ENCODE data around the gene CXorf66. TPM values are rescaled to one million over a fixed set of nuclear protein-coding genes. Genes with fewer than 3 reads are reported as not detected.
"Not testable (repeated sequence)": the region's sequence is repeated elsewhere in the genome, so short reads cannot be mapped to it uniquely, and the experiment has no call there.

CXorf66 gene
- total RNA-seq, 4 donors from 2014 or later: not detected

DNA sequence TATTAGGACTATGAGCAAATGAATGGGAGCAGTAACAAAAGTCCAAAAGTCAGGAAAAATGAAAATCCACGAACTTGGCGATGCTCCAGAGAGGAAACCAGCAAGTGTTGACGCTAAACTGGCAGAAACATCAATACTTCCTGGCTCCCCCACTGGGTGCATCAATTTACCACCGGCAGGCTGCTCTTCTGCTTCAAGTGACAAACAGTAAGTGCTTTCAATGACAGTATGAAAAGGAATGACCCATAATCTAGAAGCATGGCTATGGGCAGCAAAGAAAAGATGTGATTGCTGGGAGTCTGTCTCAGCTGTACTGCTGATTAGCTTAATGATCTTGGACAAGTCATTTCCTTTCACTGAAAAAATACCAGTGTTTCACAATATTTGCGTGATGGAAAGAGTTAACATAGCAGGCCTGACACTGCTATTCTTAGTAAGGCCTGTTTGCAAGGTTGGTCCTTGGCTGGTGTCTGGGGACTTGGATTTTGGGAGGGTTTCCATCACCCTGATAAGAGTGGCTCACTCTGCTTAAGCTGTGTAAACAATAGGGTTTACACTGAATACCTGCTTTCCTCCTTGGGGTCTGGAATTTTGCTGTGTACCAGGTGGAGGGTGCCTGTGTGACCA lies 41.1 kb downstream of the CXorf66 start:
- no peak overlapping the region for H3K4me3 ChIP-seq (ENCODE audit: low read depth, poor library complexity, severe bottlenecking)
- DNase-seq (ENCODE audit: low spot score in 2 of 2): no peak
- intact Hi-C loops (cut with DNase I; ENCODE audit: low total_unique reads): no loop called here
- 52 to 65% methylated on average over 5 of the region's 5 CpGs for WGBS, 2 donors
- no peak for TF ChIP-seq POLR2A (IDR thresholded peaks at IDR 0.05)
- TF ChIP-seq, protein P1, sequence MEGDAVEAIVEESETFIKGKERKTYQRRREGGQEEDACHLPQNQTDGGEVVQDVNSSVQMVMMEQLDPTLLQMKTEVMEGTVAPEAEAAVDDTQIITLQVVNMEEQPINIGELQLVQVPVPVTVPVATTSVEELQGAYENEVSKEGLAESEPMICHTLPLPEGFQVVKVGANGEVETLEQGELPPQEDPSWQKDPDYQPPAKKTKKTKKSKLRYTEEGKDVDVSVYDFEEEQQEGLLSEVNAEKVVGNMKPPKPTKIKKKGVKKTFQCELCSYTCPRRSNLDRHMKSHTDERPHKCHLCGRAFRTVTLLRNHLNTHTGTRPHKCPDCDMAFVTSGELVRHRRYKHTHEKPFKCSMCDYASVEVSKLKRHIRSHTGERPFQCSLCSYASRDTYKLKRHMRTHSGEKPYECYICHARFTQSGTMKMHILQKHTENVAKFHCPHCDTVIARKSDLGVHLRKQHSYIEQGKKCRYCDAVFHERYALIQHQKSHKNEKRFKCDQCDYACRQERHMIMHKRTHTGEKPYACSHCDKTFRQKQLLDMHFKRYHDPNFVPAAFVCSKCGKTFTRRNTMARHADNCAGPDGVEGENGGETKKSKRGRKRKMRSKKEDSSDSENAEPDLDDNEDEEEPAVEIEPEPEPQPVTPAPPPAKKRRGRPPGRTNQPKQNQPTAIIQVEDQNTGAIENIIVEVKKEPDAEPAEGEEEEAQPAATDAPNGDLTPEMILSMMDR (IDR thresholded peaks at IDR 0.05): no peak

DNA sequence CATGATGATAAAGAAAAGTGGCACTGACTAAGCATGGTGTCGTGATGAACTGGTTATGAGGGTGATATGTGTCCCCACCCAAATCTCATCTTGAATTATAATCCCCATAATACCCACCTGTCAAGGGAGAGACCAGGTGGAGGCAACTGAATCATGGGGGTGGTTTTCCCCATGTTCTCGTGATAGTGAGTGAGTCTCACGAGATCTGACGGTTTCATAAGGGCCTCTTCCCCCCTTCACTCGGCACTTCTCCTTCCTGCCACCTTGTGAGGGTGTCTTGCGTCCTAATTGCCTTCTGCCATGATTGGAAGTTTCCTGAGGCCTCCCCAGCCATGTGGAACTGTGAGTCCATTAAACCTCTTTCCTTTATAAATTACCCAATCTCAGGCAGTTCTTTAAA lies 44.2 kb downstream of the CXorf66 start:
- H3K4me3 ChIP-seq (ENCODE audit: low read depth, poor library complexity, severe bottlenecking); intact Hi-C loops (cut with DNase I; ENCODE audit: low total_unique reads); DNase-seq (ENCODE audit: low spot score in 2 of 2): not testable (repeated sequence)
- WGBS, 2 donors: 70 to 90% methylated on average over 6 of the region's 6 CpGs

DNA sequence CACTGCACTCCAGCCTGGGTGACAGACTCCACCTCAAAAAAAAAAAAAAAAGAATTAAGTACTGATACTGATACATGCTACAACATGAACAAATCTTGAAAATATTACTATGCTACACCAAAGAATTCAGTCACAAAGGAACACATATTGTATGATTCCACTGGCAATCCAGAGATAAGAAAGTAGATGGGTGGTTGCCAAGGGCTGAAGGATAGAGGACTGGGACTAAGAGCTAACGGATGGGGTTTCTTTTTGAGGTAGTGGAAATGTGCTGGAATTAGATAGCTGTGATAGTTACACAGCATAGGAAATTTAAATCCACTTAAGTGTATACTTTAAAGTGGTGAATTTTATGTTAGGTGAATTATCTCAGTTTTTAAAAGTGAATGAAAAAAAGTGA lies 45.0 kb downstream of the CXorf66 start:
- no peak for DNase-seq (ENCODE audit: low spot score in 2 of 2)
- intact Hi-C loops (cut with DNase I; ENCODE audit: low total_unique reads): no loop called here
- H3K4me3 ChIP-seq (ENCODE audit: low read depth, poor library complexity, severe bottlenecking): no peak overlapping the region
- 64 to 76% methylated on average over 1 of the region's 1 CpG for WGBS, 2 donors
- TF ChIP-seq, protein P1 (IDR thresholded peaks at IDR 0.05): no peak
- no peak for TF ChIP-seq POLR2A (IDR thresholded peaks at IDR 0.05)

DNA sequence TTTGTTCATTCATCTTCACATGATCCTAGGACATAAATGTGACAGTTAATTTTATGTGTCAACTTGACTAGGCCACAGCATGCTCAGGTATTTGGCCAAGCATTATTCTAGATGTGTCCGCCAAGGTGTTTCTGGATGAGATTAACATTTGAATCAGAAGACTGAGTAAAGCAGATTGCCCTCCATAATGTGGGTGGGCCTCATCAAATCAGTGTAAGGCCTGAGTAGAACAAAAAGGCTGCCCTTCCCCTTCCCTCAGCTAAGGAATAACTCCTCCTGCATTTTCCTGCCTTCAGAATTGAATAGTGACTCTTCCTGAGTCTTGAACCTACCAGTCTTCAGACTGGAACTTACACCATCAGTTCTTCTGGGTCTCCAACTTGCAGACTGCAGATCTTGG lies 50.9 kb downstream of the CXorf66 start:
- 78 to 93% methylated on average over 1 of the region's 1 CpG for WGBS, 2 donors
- intact Hi-C loops (cut with DNase I; ENCODE audit: low total_unique reads): no loop called here
- no peak for TF ChIP-seq POLR2A (IDR thresholded peaks at IDR 0.05)
- TF ChIP-seq, protein P1 (IDR thresholded peaks at IDR 0.05): no peak
- no peak for DNase-seq (ENCODE audit: low spot score in 2 of 2)
- no peak overlapping the region for H3K4me3 ChIP-seq (ENCODE audit: low read depth, poor library complexity, severe bottlenecking)

DNA sequence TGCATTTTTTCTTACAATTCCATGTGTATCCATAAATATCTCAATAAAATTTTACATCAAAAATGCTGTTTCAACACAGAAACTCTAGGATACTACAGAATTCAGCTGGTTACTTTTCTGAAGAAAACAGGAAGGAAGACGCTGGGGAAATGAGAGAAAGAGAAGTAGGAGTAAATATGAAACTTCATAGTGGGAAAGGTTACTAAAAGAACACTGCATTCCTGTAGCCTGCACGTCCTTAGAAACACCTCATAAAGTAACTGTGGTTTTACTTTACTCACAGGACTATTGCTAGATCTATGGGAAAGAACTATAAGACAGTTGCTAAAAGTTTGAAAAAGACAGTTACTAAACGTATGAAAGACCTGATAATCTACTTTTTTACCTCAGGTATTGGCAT lies 55.6 kb downstream of the CXorf66 start:
- intact Hi-C loops (cut with DNase I; ENCODE audit: low total_unique reads): no loop called here
- H3K4me3 ChIP-seq (ENCODE audit: low read depth, poor library complexity, severe bottlenecking): no peak overlapping the region
- 49 to 79% methylated on average over 3 of the region's 3 CpGs for WGBS, 2 donors
- DNase-seq (ENCODE audit: low spot score in 2 of 2): no peak
- no peak for TF ChIP-seq POLR2A (IDR thresholded peaks at IDR 0.05)
- TF ChIP-seq, protein P1 (IDR thresholded peaks at IDR 0.05): no peak

DNA sequence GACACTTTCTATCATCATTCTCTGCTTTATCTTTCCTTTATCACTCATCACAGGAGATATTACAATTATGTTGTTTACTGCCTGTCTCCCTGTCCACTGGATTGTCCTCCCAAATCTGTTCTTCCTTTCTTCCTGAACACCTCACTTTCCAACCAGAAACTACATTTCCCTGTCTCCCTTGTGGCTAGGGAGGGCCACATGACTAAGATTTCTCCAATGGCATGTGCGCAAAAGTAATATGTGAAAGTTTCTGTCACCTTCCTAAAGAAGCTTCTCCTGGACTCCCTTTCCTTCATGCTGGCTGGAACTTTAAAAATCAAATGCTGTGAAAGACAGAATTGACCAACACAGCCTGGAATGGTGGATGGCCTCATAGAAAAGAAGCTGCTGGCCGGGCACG lies 58.2 kb downstream of the CXorf66 start:
- WGBS, 2 donors: 91 to 96% methylated on average over 3 of the region's 3 CpGs
- H3K4me3 ChIP-seq (ENCODE audit: low read depth, poor library complexity, severe bottlenecking): no peak overlapping the region
- intact Hi-C loops (cut with DNase I; ENCODE audit: low total_unique reads): no loop called here
- DNase-seq (ENCODE audit: low spot score in 2 of 2): no peak
- no peak for TF ChIP-seq POLR2A (IDR thresholded peaks at IDR 0.05)
- TF ChIP-seq, protein P1 (IDR thresholded peaks at IDR 0.05): no peak
